Measurements from ENCODE around the gene TAF4.

DNA sequence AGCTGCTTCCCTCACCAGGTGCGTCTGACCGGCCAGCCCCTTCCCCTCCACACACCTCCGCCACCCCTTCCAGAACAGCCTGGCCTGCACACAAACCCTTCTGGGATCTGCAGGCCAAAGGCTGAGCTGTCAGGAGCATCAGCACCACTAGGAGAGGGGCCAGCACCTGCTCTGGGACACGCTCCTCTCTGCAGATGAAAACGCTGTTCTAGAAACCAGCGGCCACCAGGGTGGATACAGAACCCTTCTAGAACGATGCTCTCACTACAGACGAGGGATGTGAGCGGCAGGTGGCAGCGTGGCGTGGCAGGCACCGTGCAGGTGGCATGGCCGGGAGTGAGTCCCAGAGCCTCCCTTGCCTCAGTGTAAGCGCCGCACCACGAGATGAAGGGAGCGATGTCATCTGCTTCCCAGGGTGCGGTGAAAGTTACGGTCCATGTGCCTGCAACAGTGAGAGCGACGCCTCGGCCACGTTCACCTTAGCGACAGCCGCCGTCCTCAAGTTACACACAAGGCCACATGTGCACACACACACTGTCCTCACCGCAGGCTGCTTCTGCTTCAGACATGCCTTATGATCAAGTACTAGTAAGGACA lies 53.6 kb downstream of the TAF4 start:
- TF ChIP-seq, protein P1, sequence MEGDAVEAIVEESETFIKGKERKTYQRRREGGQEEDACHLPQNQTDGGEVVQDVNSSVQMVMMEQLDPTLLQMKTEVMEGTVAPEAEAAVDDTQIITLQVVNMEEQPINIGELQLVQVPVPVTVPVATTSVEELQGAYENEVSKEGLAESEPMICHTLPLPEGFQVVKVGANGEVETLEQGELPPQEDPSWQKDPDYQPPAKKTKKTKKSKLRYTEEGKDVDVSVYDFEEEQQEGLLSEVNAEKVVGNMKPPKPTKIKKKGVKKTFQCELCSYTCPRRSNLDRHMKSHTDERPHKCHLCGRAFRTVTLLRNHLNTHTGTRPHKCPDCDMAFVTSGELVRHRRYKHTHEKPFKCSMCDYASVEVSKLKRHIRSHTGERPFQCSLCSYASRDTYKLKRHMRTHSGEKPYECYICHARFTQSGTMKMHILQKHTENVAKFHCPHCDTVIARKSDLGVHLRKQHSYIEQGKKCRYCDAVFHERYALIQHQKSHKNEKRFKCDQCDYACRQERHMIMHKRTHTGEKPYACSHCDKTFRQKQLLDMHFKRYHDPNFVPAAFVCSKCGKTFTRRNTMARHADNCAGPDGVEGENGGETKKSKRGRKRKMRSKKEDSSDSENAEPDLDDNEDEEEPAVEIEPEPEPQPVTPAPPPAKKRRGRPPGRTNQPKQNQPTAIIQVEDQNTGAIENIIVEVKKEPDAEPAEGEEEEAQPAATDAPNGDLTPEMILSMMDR (IDR thresholded peaks at IDR 0.05), result no peak
- no peak for TF ChIP-seq POLR2A (IDR thresholded peaks at IDR 0.05)

Data from body of pancreas (tissue), 4 donors.